ENCODE measurements around the gene UMAD1.

- TF ChIP-seq EZH2 (optimal IDR thresholded peaks at IDR 0.05; ENCODE audit: low read depth, low read length) (no peak), EZH2phosphoT487 (IDR thresholded peaks at IDR 0.05; ENCODE audit: low read length) (no peak)
- TF ChIP-seq, protein P1, sequence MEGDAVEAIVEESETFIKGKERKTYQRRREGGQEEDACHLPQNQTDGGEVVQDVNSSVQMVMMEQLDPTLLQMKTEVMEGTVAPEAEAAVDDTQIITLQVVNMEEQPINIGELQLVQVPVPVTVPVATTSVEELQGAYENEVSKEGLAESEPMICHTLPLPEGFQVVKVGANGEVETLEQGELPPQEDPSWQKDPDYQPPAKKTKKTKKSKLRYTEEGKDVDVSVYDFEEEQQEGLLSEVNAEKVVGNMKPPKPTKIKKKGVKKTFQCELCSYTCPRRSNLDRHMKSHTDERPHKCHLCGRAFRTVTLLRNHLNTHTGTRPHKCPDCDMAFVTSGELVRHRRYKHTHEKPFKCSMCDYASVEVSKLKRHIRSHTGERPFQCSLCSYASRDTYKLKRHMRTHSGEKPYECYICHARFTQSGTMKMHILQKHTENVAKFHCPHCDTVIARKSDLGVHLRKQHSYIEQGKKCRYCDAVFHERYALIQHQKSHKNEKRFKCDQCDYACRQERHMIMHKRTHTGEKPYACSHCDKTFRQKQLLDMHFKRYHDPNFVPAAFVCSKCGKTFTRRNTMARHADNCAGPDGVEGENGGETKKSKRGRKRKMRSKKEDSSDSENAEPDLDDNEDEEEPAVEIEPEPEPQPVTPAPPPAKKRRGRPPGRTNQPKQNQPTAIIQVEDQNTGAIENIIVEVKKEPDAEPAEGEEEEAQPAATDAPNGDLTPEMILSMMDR (IDR thresholded peaks at IDR 0.05; ENCODE audit: low read length) = no peak
These were observed 97.6 kb downstream of the UMAD1 start for GRCh38 chr7:7738177-7738576.

All from MM.1S (cell line).